Mesangial cell (primary cell): Measurements from ENCODE around the gene IRF7. TPM values are rescaled to one million over a fixed set of nuclear protein-coding genes. Genes with fewer than 3 reads are reported as not detected.

Experiments
- total RNA-seq: library from RNA; depleted of rRNA; stranded (reverse); fragments of >200 nt; gene quantifications from 2 replicates; pipeline ENCODE4 v1.2.3, GENCODE V29; 2015

IRF7 gene
- 24.3 and 35.4 TPM in 2 replicates for total RNA-seq

DNA sequence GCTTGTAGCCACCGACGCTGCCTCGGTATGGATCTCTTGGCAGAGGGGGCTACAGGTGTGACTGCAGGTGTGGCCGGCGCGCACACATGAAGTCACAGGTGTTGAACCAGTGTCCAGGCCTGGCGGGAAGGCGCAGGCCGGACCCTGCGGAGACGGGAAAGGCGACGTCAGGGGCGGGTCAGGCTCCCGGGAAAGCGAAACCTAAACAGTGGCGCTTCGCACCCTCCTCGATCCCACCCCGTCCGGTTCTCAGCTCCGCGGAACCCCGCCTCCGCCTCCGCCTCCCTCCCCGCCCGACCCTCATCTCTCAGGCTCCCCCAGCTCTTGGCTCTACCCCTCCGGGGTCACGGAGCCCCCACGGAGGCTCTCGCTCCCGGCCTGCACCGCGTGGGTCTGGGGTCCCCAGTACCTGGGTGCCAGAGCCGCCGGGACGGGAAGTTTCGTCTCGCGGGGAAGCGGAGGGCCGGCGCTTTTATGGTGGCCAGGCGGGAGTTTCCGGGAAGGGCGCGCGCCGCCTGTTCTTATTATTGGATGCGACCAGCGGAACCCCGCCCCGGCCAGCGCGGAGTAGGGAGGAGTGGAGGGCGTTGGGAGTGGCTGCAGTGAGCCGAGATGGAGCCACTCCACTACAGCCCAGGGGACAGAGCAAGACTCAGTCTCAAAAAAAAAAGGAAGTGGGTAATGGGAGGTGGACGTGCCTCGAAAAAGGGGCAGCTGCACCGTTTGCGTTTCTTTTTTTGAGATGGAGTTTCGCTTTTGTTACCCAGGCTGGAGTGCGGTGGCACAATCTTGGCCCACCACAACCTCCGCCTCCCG is at the start of gene IRF7:
Gene IRF7 (minus strand): TSS at position 447 of the 816 bp plus-strand sequence. CDS start 586 bp downstream, outside the sequence.

DNA sequence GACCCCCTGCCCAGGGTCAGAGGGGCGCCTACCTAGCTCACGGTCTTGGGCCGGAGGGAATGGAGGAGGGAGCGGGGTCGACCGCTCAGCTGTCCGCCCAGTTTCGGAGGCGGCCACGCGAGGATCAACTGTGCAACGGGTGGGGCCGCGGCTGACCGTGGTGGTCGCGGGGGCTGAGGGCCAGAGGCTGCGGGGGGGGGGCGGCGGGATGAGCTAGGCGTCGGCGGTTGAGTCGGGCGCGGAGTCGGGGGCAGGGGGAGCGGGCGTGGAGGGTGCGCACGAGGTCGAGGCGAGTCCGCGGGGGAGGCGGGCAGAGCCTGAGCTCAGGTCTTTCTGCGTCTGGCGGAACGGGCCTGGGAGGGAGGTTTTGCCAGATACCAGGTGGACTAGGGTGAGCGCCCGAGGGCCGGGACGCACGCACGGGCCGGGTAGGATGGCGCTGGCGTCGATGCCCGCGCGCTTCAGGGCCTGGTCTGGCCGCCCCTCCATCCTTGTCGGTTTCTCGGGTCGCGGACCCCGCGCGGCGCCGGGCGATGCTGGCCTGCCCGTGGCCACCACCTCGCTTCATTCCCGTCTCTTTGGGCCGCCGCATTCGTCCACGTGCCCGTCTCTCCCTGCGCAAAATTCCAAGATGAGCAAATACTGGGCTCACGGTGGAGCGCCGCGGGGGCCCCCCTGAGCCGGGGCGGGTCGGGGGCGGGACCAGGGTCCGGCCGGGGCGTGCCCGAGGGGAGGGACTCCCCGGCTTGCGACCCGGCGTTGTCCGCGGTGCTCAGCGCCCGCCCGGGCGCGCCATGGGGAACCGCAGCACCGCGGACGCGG is 21.0 kb upstream of the IRF7 start, which contains the start of gene DRD4:
Gene DRD4 (plus strand): TSS at position 759 of the 822 bp plus-strand sequence. CDS start 36 bp downstream, at position 795.

DNA sequence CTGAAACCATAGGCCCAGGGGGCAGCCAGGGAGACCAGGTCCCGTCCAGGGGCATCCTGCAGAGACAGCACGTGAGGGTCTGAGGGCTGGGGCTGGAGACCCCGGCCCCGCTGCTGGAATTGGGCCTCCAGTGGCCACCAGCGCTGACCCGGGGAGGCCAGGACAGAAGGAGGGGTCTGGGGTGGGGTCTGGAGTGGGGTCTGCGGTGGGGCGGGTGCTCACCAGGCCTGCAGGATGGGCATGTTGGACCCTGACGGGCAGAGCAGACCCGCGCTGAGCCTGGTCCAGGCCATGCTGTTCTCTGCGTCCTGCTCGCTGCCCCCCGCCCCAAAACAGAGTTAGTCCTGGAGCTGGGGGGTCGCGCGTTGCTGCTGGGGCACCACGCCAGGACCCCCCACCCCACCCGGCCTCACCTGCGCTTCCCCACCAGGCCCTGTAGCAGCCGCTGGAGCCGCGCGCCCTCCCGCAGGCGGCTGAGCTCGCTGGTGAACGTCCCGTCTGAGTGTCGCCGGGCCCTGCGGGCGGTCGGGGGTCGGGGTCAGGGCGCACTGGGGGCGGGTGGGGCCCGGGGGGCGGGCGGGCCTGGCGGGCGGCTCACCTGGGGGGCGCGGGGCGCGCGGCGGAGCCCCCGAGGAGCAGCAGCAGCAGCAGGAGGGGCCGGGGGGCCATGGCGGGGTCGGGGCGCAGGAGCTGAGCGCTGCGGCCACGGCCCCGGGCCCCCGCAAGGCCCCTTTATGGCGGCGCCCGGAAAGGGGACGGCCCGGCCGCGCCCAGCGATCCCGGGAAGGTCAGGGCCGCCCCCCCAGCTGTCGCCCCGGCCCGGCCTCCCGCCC is 10.9 kb upstream of the IRF7 start, which contains the start of gene SCT:
Gene SCT (minus strand): TSS at position 707 of the 833 bp plus-strand sequence. CDS start 38 bp downstream, at position 669.

DNA sequence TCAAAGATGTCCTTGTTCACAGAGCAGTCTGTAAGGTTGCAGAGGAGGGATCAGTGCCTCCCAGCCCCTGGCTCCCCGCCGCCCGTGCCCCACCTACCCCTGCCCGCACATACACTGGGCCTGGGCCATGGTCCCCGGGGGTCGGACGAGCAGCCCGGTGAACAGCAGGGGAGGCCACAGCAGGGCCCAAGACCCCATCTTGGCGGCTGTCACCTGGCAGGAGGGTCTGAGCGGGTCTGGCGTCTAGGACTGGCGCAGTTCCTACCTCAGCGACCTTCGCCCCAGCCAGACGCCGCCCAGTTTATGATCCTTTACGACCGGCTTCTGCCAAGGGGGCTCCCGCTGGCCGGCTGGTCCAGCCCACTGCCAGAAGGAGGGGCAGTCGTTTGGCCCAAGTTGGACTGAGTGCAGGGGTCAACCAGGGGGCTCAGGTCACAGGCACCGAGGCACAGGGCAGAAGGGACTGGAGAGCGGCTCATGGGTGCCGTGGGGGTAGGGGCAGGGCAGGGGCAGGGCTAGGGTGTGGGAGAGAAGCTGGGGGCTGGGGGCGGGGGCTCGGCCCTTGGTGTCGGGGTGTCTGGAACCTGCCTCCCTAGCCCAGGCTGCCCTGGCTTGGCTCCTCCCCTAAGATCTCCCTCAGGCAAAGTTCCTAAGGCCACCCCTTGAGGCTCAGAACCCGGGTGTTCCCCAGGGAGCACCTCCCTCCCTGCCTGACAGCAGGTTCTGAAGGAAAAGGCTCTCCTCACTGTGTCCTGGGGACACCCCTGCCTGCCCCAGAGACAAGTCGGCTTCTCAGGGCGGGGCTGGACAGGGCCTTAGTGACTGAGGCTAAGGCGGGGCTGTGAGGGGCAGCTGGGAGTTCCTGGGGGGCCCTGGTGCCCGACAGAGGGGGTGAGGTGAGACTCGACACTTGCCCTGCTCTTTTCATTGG is 9.2 kb upstream of the IRF7 start, which contains the start of gene CDHR5:
Gene CDHR5 (minus strand): TSS at position 251 of the 931 bp plus-strand sequence. CDS start 53 bp downstream, at position 198.

DNA sequence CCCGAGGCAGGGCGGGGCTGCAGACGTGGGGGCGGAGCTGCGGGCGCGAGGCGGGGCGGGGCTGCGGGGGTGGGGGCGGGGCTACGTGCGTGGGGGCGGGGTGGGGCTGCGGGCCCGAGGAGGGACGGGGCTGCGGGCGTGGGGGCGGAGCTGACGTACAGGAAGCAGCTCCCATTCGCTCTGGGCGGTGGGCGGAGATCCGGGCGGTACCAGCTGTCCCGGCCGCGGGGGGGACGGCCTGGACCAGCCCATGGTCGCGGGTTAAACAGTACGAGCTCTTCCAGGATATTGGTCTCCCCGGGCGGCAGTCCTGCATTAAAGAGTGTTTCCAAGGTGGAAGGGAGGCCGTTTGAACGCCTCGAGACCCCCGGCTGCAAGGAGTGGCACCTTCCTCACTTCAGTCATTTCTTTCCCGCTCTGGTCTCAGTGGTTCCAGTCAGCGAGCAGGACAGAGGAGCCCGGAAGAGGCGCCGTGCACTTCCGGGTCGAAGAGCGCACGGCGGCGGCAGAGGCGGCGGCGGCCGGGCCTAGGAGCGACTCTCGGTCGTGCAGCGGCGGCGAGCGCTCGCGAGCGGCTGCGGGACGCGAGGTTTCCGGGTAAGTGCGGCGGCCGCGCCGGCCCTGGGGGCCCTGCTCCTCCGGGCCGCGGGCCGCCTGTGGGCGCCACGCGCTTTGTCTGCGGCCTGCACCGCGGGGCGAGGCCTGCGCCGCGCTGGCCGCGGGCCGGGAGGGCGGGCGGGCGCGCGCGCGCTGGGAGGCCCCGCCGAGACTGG is 39.6 kb downstream of the IRF7 start, which contains the start of gene PHRF1:
Gene PHRF1 (plus strand): TSS at position 475 of the 773 bp plus-strand sequence. CDS start 5,043 bp downstream, outside the sequence.

Other genes starting within 250 kb of the IRF7 start
- 13.9 and 21.6 TPM in 2 replicates for gene B4GALNT4, start 246.5 kb downstream of the IRF7 start, total RNA-seq
- gene PKP3, start 221.7 kb downstream of the IRF7 start, total RNA-seq, result 3.3 and 8.2 TPM in 2 replicates
- gene SIGIRR, start 201.0 kb downstream of the IRF7 start, total RNA-seq, result 48.6 and 96.8 TPM in 2 replicates
- 3.1 and 15.8 TPM in 2 replicates for gene ANO9, start 173.9 kb downstream of the IRF7 start, total RNA-seq
- gene PTDSS2, start 165.7 kb downstream of the IRF7 start, total RNA-seq, result 46.6 and 69.7 TPM in 2 replicates
- 265 and 319 TPM in 2 replicates for gene RNH1, start 108.7 kb downstream of the IRF7 start, total RNA-seq
- gene HRAS, start 80.4 kb downstream of the IRF7 start, total RNA-seq, result 42.5 and 64.7 TPM in 2 replicates
- gene LRRC56, start 78.4 kb downstream of the IRF7 start, total RNA-seq, result 0.33 and 2.3 TPM in 2 replicates
- 0.65 and 7.2 TPM in 2 replicates for gene LMNTD2, start 55.2 kb downstream of the IRF7 start, total RNA-seq
- 63.9 and 121 TPM in 2 replicates for gene RASSF7, start 55.0 kb downstream of the IRF7 start, total RNA-seq
- 25.1 and 25.4 TPM in 2 replicates for gene PHRF1, start 39.5 kb downstream of the IRF7 start, total RNA-seq
- gene CDHR5, start 9.0 kb upstream of the IRF7 start, total RNA-seq, result under 0.01 and 3.9 TPM in 2 replicates
- 3.5 TPM in 1 of 2 replicates, not detected in the other for gene SCT, start 11.2 kb upstream of the IRF7 start, total RNA-seq
- not detected in 2 replicates for gene DRD4, start 21.3 kb upstream of the IRF7 start, total RNA-seq
- 52.5 and 78.3 TPM in 2 replicates for gene DEAF1, start 79.3 kb upstream of the IRF7 start, total RNA-seq
- 12.2 and 45.6 TPM in 2 replicates for gene TMEM80, start 79.9 kb upstream of the IRF7 start, total RNA-seq
- gene EPS8L2, start 90.3 kb upstream of the IRF7 start, total RNA-seq, result 104 and 173 TPM in 2 replicates
- gene TALDO1, start 131.5 kb upstream of the IRF7 start, total RNA-seq, result 179 and 256 TPM in 2 replicates
- gene GATD1, start 161.5 kb upstream of the IRF7 start, total RNA-seq, result 36.2 and 64.3 TPM in 2 replicates
- 0.38 TPM in 1 of 2 replicates, not detected in the other for gene CEND1, start 174.1 kb upstream of the IRF7 start, total RNA-seq
- gene SLC25A22, start 182.3 kb upstream of the IRF7 start, total RNA-seq, result 16.7 and 25.6 TPM in 2 replicates
- 17.7 and 21.0 TPM in 2 replicates for gene PIDD1, start 189.3 kb upstream of the IRF7 start, total RNA-seq
- gene RPLP2, start 194.0 kb upstream of the IRF7 start, total RNA-seq, result 1,149 and 1,462 TPM in 2 replicates
- 26.4 and 49.6 TPM in 2 replicates for gene PNPLA2, start 203.0 kb upstream of the IRF7 start, total RNA-seq
- 5.7 and 20.4 TPM in 2 replicates for gene CRACR2B, start 212.0 kb upstream of the IRF7 start, total RNA-seq
- gene CD151, start 217.0 kb upstream of the IRF7 start, total RNA-seq, result 919 and 948 TPM in 2 replicates
- gene POLR2L, start 226.6 kb upstream of the IRF7 start, total RNA-seq, result 256 and 373 TPM in 2 replicates
- gene TSPAN4, start 226.9 kb upstream of the IRF7 start, total RNA-seq, result 167 and 224 TPM in 2 replicates